Measurements from ENCODE around the gene CXCR1. TPM values are rescaled to one million over a fixed set of nuclear protein-coding genes. Genes with fewer than 3 reads are reported as not detected.
"Not testable (repeated sequence)": the region's sequence is repeated elsewhere in the genome, so short reads cannot be mapped to it uniquely, and the experiment has no call there.

CXCR1 gene
- total RNA-seq, 1 experiment from 2014 or later, result not detected

DNA sequence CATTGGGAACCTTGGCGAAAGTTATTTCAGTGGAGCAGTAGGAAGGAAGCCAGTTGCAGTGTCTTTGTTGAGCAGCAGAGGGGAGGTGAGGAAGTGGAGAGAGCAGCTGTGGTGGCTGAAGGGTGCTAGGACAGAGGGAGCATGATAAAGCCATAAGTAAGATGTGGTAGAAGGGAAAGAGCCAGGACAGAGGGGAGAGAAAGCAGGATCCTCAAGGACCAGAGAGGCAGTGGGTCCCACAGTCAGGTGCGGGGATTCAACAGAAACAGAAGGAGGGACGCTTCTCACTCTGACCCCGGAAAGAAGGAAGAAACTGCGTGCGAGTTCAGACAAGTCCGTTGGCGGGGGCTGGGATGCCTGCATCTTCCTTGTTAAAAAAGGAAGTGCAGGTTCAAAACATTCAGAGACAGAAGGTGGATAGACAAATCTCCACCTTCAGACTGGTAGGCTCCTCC, 41.1 kb downstream of the CXCR1 start, which contains the start of gene CXCR2:
Gene CXCR2 (plus strand): TSS at position 403 of the 455 bp plus-strand sequence. CDS start 8,774 bp downstream, outside the sequence.
- no peaks in the 10 kb centered on the region for H3K4me1 ChIP-seq (ENCODE audit: insufficient read depth, low read length)
- TF ChIP-seq, protein P1, sequence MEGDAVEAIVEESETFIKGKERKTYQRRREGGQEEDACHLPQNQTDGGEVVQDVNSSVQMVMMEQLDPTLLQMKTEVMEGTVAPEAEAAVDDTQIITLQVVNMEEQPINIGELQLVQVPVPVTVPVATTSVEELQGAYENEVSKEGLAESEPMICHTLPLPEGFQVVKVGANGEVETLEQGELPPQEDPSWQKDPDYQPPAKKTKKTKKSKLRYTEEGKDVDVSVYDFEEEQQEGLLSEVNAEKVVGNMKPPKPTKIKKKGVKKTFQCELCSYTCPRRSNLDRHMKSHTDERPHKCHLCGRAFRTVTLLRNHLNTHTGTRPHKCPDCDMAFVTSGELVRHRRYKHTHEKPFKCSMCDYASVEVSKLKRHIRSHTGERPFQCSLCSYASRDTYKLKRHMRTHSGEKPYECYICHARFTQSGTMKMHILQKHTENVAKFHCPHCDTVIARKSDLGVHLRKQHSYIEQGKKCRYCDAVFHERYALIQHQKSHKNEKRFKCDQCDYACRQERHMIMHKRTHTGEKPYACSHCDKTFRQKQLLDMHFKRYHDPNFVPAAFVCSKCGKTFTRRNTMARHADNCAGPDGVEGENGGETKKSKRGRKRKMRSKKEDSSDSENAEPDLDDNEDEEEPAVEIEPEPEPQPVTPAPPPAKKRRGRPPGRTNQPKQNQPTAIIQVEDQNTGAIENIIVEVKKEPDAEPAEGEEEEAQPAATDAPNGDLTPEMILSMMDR (conservative IDR thresholded peaks at IDR 0.05; ENCODE audit: low read depth, low read length), result no peak
- TF ChIP-seq EZH2phosphoT487 (IDR thresholded peaks at IDR 0.05; ENCODE audit: borderline replicate concordance, low read length) (no peak), EZH2 (IDR thresholded peaks at IDR 0.05; ENCODE audit: low read length, unreplicated experiment) (no peak)
- DNase-seq (no peak), ATAC-seq (no peak)
- no peaks in the 10 kb centered on the region for H3K36me3 ChIP-seq (ENCODE audit: low read depth, low read length)
- no peak within 1 kb of the TSS for H2AFZ ChIP-seq (ENCODE audit: low read length)
- no peaks in the 10 kb centered on the region for H4K20me1 ChIP-seq (ENCODE audit: low read length)
- no peaks in the 10 kb centered on the region; the same call in 1 of the 2 replicates for H3K9me3 ChIP-seq (ENCODE audit: low read length)
- no peak within 1 kb of the TSS for H3K27ac ChIP-seq (ENCODE audit: low read length)
- H3K9ac ChIP-seq (ENCODE audit: low read length), result no peak within 1 kb of the TSS
- no peak within 1 kb of the TSS for H3K4me2 ChIP-seq (ENCODE audit: low read length)
- H3K27me3 ChIP-seq (ENCODE audit: low read length), result peaks cover 54% of the 10 kb centered on the region
- ChIA-PET POLR2A (ENCODE audit: unreplicated experiment) (no interaction called here), CTCF (no interaction called here)
- no peaks in the 10 kb centered on the region for H3K79me2 ChIP-seq (ENCODE audit: low read length)
- no peaks in the 10 kb centered on the region for H3K9me2 ChIP-seq (replicated peaks; ENCODE audit: low read length)
- H3K4me3 ChIP-seq (ENCODE audit: low read length), result no peak within 1 kb of the TSS
- no TSS peak for BruUV-seq (replicated peaks)
- intact Hi-C loops (cut with micrococcal nuclease), result no loop called here
- H3F3A ChIP-seq (ENCODE audit: low read length, unreplicated experiment), result no peaks in the 10 kb centered on the region

DNA sequence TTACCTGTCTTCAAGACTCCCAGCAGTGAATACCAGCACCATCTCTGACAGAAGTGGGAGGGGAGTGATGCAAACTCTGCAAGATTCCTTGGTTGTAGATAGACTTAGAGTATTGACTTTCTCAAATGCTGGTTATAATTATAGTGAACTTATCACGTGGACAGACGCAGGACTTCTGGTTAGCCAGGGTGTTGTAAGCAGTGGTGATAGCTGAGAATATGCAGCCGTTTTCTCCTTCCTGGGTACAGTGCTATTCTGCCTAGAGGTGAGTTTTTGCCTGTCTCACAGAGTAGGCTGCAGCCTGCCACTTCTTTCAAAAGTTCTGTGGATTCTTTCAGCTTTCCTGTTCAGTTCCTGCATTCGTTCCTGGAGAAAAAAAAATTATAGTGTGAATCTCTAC, 41.7 kb downstream of the CXCR1 start:
- H2AFZ ChIP-seq (ENCODE audit: low read length), result no peak overlapping the region
- ChIA-PET POLR2A (ENCODE audit: unreplicated experiment) (no interaction called here), CTCF (no interaction called here)
- H3K9me2 ChIP-seq (replicated peaks; ENCODE audit: low read length), result no peaks in the 10 kb centered on the region
- DNase-seq (no peak), ATAC-seq (no peak)
- BruUV-seq (replicated peaks), result no TSS peak
- no peak overlapping the region for H3K4me3 ChIP-seq (ENCODE audit: low read length)
- H3K27me3 ChIP-seq (ENCODE audit: low read length), result peaks cover 54% of the 10 kb centered on the region
- no peaks in the 10 kb centered on the region; the same call in 1 of the 2 replicates for H3K9me3 ChIP-seq (ENCODE audit: low read length)
- no peaks in the 10 kb centered on the region for H4K20me1 ChIP-seq (ENCODE audit: low read length)
- TF ChIP-seq, protein P1 (conservative IDR thresholded peaks at IDR 0.05; ENCODE audit: low read depth, low read length), result no peak
- H3K36me3 ChIP-seq (ENCODE audit: low read depth, low read length), result no peaks in the 10 kb centered on the region
- intact Hi-C loops (cut with micrococcal nuclease), result no loop called here
- H3K9ac ChIP-seq (ENCODE audit: low read length), result no peak overlapping the region
- H3K79me2 ChIP-seq (ENCODE audit: low read length), result no peaks in the 10 kb centered on the region
- no peaks in the 10 kb centered on the region for H3K4me1 ChIP-seq (ENCODE audit: insufficient read depth, low read length)
- no peaks in the 10 kb centered on the region for H3F3A ChIP-seq (ENCODE audit: low read length, unreplicated experiment)
- H3K27ac ChIP-seq (ENCODE audit: low read length), result no peak overlapping the region
- H3K4me2 ChIP-seq (ENCODE audit: low read length), result no peak overlapping the region

DNA sequence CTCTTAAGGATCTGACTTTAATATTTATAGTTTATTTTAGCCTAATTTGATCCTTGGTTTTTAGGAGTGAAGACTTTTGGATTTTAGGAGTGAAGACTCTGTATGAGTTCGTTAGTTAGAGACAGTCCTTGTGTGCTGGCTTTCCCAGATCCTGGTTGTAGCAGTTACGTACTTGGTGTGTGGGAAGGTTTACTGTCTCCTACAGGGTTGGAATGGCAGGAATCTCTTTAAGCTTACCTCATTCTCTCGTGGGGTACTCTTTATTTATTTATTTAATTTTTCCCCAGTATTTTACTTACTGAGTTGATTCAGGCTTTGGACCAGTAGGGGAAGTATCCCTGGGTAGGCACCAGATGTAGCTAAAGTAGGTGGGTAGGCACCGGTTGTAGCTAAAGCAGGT, 42.8 kb downstream of the CXCR1 start:
- Histone ChIP-seq H3K27me3 (ENCODE audit: low read length) (peaks cover 48% of the 10 kb centered on the region), H3K36me3 (ENCODE audit: low read depth, low read length) (no peaks in the 10 kb centered on the region), H4K20me1 (ENCODE audit: low read length) (no peaks in the 10 kb centered on the region), H3K9me2 (replicated peaks; ENCODE audit: low read length) (no peaks in the 10 kb centered on the region), H3K79me2 (ENCODE audit: low read length) (no peaks in the 10 kb centered on the region), H3F3A (ENCODE audit: low read length, unreplicated experiment) (no peaks in the 10 kb centered on the region), H3K4me2 (ENCODE audit: low read length) (no peak overlapping the region), H3K4me1 (ENCODE audit: insufficient read depth, low read length) (no peaks in the 10 kb centered on the region), H2AFZ (ENCODE audit: low read length) (no peak overlapping the region), H3K27ac (ENCODE audit: low read length) (no peak overlapping the region), H3K4me3 (ENCODE audit: low read length) (no peak overlapping the region), H3K9me3 (ENCODE audit: low read length) (no peaks in the 10 kb centered on the region; the same call in 1 of the 2 replicates), H3K9ac (ENCODE audit: low read length) (no peak overlapping the region)
- CTCF ChIA-PET, result no interaction called here
- POLR2A ChIA-PET (ENCODE audit: unreplicated experiment), result no interaction called here
- TF ChIP-seq EZH2phosphoT487 (IDR thresholded peaks at IDR 0.05; ENCODE audit: borderline replicate concordance, low read length) (no peak), EZH2 (IDR thresholded peaks at IDR 0.05; ENCODE audit: low read length, unreplicated experiment) (no peak)
- TF ChIP-seq, protein P1 (conservative IDR thresholded peaks at IDR 0.05; ENCODE audit: low read depth, low read length), result no peak
- DNase-seq (no peak), ATAC-seq (no peak)
- intact Hi-C loops (cut with micrococcal nuclease), result no loop called here
- no TSS peak for BruUV-seq (replicated peaks)

DNA sequence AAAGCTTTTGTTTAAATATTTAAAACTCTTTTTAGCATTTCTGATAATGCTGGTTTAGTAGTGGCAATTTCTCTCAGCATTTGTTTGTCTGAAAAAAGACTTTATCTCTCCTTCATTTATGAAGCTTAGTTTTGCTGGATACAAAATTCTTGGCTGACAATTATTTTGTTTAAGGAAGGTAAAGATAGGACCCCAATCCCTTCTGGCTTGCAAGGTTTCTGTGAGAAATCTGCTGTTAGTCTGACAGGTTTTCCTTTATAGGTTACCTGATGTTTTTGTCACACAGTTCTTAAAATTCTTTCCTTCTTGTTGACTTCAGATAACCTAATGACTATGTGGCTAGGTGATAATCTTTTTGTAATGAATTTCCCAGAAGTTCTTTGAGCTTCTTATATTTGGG, 44.5 kb downstream of the CXCR1 start:
- CTCF ChIA-PET; H3K4me3 ChIP-seq (ENCODE audit: low read length); intact Hi-C loops (cut with micrococcal nuclease); H3K9me3 ChIP-seq (ENCODE audit: low read length); H3K36me3 ChIP-seq (ENCODE audit: low read depth, low read length); H4K20me1 ChIP-seq (ENCODE audit: low read length); H2AFZ ChIP-seq (ENCODE audit: low read length); POLR2A ChIA-PET (ENCODE audit: unreplicated experiment); H3K9me2 ChIP-seq (replicated peaks; ENCODE audit: low read length); H3K4me1 ChIP-seq (ENCODE audit: insufficient read depth, low read length); H3K9ac ChIP-seq (ENCODE audit: low read length); H3F3A ChIP-seq (ENCODE audit: low read length, unreplicated experiment); H3K79me2 ChIP-seq (ENCODE audit: low read length); BruUV-seq (replicated peaks); H3K27ac ChIP-seq (ENCODE audit: low read length); H3K4me2 ChIP-seq (ENCODE audit: low read length); ATAC-seq; DNase-seq: not testable (repeated sequence)
- H3K27me3 ChIP-seq (ENCODE audit: low read length), result peaks cover 33% of the 10 kb centered on the region
